Stimulated activated CD4-positive, alpha-beta T cell treated with anti-CD3 and anti-CD28 coated beads, Interleukin-2, amount 100 ng/mL, for 48 hours (primary cell): ENCODE measurements around the gene TMEM240.
"Not testable (repeated sequence)": the region's sequence is repeated elsewhere in the genome, so short reads cannot be mapped to it uniquely, and the experiment has no call there.

Experiments used
- DNase-seq, 2 donors: peaks; one replicate each; pipeline ENCODE4 v3.0.0-alpha.2; 2020

TMEM240 gene

DNA sequence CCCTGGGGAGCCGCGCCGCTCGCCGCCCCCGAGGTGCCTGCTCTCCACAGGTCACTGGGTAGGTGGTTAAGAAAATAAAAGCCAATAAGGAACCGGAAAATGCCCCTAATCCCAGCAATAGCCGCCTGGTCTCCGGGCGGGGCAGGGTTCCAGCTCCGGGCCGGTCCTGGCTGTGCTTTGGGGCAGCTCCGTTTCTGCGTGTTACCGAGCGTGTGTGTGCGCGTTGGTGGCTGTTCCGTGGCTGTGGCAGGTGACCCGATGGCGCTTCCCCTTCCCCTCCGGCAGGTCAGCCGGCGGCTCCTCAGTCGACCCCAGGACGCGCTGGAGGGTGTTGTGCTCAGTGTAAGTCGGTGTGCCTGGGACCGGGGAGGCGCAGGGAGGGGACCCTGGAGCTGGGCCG, 17.2 kb downstream of the TMEM240 start:
- not testable (repeated sequence) for DNase-seq

- DNase-seq: not testable (repeated sequence)
These were observed 17.9 kb downstream of the TMEM240 start for GRCh38 chr1:1522536-1522935.

DNA sequence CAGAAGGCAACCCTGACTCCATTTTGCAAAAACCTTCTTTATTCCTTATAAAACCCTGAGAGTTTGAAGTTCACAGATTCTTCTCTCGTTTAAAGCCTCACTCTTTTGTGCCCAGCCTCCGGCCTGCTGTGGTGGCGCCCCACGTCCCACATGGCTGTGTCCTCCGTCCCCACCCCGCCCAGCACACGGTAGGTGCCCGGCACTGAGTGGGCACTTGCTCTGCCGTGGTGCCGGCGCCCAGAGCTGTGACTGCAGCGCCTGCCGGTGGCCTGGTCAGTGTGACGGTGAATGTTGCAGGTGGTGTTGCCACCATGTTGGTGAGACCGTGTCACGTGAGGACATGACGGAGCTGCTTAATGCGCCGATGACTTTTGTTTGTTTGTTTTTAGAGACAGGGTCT, 19.1 kb downstream of the TMEM240 start:
- no peak for DNase-seq

GRCh38 chr1:1519805-1520505, 20.5 kb downstream of the TMEM240 start:
- DNase-seq: not testable (repeated sequence)

DNA sequence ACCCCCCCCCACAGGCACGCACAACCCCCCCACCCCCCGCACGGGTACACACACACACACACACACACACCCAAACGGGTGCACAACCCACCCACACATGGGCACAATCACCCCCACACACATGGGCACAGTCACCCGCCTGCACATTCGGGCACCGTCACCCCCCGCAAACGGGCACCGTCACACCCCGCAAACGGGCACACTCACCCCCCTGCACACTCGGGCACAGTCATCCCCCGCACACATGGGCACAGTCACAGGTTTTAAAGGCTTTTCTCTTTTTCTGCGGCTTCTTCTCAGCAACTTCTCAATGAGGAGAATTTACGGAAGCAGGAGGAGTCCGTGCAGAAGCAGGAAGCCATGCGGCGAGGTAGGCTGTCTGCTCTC, 21.8 kb downstream of the TMEM240 start:
- DNase-seq: not testable (repeated sequence)

DNA sequence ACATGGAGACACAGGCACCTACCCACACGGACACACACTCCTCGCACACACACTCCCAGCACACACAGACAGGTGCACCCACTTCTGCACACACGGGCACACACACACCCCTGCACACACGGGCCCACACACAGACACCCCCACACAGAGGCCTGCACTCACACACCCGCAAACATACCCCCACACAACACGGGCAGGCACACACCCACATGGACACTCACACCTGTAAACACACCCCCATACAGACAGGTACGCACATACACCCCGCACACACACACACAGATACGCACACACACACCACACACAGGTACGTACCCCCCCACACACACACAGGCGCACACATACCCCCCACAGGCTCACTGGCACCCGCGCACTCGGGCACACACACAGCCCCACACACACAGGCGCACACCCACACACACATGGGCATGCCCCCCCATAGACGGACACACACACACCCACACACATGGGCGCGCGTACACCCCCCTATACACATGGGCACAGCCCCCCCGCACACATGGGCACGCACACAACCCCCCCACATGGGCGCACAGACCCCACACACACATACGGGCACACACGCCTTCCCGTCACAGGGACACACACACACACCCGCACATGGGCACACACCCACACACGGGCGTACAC, 22.3 kb downstream of the TMEM240 start:
- DNase-seq: no peak

GRCh38 chr1:1516923-1517322, 23.5 kb downstream of the TMEM240 start:
- not testable (repeated sequence) for DNase-seq

GRCh38 chr1:1514376-1514775, 26.0 kb downstream of the TMEM240 start:
- DNase-seq: not testable (repeated sequence)

- DNase-seq: not testable (repeated sequence)
These were observed 26.7 kb downstream of the TMEM240 start for GRCh38 chr1:1513675-1514074.

DNA sequence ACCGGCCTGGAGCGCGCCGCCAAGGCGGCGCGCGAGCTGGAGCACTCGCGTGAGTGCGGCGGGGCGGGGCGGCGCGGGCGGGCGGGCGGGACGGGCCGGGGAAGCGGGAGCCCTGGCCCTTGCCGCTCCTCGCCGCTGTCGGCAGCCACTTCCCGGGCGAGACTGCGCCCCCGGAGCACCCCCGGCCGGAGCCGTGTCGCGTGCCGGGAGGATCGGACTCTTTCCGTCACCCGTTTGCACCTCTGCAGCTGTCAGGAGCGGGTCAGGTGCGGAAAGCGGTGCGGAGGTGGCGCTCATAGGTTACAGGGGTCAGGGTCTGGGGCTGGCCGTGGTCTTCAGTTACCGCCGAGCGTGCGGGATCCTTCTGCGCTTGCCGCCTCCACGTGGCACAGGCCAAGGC, 28.0 kb downstream of the TMEM240 start:
- peak in 1 of 2 donors; percentile 11 for DNase-seq

GRCh38 chr1:1511533-1512285, 28.7 kb downstream of the TMEM240 start, which contains the start of gene ATAD3A:
TSS of gene ATAD3A (plus strand) at chr1:1512162. CDS start at chr1:1512269, 107 bp downstream.
- DNase-seq: peak; percentile 94 to 95

GRCh38 chr1:1510912-1511532, 29.4 kb downstream of the TMEM240 start:
- DNase-seq: peak in 1 of 2 donors; percentile 10

- DNase-seq: not testable (repeated sequence)
These were observed 31.0 kb downstream of the TMEM240 start for GRCh38 chr1:1509465-1509850.

DNA sequence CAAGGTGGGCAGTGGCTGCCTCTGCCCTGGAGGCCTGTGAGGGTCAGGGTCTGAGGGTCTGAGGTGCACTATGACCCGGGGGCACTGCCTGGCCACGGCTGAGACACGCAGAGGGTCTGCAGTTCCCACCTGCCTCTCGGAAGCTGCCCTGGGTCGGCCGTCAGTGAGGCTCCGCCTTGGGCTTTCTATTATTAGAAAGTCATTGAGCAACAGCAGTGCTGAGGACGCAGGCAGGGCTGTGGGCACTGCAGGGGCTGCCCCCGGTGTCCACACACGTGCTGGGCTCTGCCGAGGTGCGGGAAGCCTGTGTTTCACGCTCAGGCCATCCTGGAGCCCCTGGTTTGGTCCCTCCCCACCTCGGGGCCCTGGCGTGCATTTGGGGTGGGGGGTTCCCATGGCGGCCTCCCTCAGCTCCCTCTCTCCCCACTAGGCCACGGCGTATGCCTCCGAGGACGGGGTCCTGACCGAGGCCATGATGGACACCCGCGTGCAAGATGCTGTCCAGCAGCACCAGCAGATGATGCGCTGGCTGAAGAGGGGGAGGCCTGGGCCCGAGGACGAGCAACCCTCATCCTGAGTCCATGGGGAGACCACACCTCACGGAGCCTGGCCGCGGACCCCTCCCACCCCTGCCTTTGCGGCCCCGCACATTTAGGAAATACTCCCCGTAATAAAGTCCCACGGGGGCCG, 31.5 kb downstream of the TMEM240 start:
- not testable (repeated sequence) for DNase-seq

- DNase-seq: no peak
These were observed 33.1 kb downstream of the TMEM240 start for GRCh38 chr1:1507305-1507704.

DNA sequence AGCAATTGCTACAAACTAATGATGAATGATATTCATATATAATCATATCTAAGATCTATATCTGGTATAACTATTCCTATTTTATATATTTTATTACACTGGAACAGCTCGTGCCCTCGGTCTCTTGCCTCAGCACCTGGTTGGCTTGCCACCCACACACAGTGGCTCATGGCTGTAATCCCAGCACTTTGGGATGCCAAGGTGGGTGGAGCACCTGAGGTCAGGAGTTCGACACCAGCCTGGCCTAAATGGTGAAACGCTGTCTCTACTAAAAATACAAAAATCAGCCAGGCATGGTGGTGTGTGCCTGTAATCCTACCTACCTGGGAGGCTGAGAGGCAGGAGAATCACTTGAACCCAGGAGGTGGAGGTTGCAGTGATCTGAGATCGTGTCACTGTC, 34.6 kb downstream of the TMEM240 start:
- DNase-seq: not testable (repeated sequence)

- peak; percentile 10 to 13 for DNase-seq
These were observed 35.0 kb downstream of the TMEM240 start for GRCh38 chr1:1505366-1505798.

DNA sequence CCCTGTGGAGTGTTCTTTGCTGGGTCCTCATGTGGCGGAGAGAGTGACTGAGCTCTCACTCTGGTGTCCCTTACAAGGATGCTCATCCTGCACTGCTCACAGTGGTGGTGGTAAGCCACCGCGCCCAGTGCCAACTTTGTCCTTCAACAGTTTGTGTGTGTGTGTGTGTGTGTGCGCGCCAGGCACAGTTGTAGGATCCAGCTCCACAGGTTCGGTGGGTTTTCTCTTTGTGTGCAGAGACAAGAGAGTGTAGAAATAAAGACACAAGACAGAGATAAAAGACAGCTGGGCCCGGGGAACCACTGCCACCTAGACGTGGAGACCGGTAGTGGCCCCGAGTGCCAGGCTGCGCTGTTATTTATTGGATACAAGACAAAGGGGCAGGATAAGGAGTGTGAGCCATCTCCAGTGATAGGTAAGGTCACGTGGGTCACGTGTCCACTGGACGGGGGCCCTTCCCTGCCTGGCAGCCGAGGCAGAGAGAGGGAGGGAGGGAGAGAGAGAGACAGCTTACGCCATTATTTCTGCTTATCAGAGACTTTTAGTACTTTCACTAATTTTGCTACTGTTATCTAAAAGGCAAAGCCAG, 35.6 kb downstream of the TMEM240 start:
- peak; percentile 73 to 74 for DNase-seq

DNA sequence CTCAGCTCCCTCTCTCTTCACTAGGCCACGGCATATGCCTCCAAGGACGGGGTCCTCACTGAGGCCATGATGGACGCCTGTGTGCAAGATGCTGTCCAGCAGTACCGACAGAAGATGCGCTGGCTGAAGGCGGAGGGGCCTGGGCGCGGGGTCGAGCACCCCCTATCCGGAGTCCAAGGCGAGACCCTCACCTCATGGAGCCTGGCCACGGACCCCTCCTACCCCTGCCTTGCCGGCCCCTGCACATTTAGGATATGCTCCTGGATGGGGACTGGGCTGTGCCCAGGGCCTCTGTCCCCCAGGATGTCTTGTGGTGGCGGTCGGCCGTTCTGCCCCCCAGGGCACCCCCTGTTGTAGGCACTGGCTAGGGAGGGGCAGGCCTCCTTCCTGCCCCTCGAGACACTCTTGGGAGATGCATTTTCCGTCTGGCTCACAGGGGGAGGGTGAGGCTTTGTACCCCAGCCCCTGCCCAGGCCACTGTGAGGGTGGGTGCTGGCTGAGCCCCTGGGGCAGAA, 44.9 kb downstream of the TMEM240 start:
- not testable (repeated sequence) for DNase-seq

DNA sequence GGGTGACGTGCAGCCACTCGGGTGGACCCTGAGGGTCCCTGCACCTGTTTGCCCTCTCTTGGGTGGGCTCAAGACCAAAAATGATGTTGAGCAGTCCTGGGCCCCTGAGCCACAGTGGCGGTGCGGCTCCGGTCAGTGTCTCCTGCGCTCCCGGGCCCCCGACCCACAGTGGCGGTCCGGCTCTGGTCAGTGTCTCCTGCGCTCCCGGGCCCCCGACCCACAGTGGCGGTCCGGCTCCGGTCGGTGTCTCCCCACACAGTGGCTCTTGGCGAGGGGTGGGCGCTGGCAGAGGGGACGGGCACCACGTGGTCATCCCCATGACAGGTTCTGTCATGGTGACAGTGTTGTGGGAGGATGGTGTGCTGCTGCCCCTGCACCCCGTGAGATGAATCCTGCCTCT, 46.1 kb downstream of the TMEM240 start:
- DNase-seq: not testable (repeated sequence)

- DNase-seq: no peak
These were observed 48.8 kb downstream of the TMEM240 start for GRCh38 chr1:1491601-1492000.
